Fibroblast of lung (primary cell): ENCODE data around the gene CCL5. TPM values are rescaled to one million over a fixed set of nuclear protein-coding genes. Genes with fewer than 3 reads are reported as not detected.

Experiments
- DNase-seq, 2 donors: peaks; one replicate each; pipeline versions ENCODE4 v3.0.0 to v3.0.0-alpha.2; 2010; ENCODE audit warnings: low read depth in 2 of 2
- H2AFZ ChIP-seq: 2 replicates; pipeline ENCODE4 v1.5.1; 2012; ENCODE audit warnings: low read length, control low read depth, inconsistent platforms
- H3K27ac ChIP-seq: 2 replicates; pipeline ENCODE4 v1.5.1; 2011; ENCODE audit warnings: low read length, control low read depth; ENCODE audit not compliant: insufficient read depth
- H3K27me3 ChIP-seq: 2 replicates; pipeline ENCODE4 v1.5.1; 2011; ENCODE audit warnings: mild to moderate bottlenecking, low read length; ENCODE audit not compliant: control insufficient read depth, insufficient read depth
- H3K36me3 ChIP-seq: 2 replicates; pipeline ENCODE4 v1.5.1; 2011; ENCODE audit warnings: low read length; ENCODE audit not compliant: control insufficient read depth, insufficient read depth
- H3K4me1 ChIP-seq: 2 replicates; pipeline ENCODE4 v1.5.1; 2011; ENCODE audit warnings: low read length; ENCODE audit not compliant: control insufficient read depth, insufficient read depth; ENCODE audit errors: extremely low read depth
- H3K4me2 ChIP-seq: 2 replicates; pipeline ENCODE4 v1.5.1; 2011; ENCODE audit warnings: low read length, control low read depth; ENCODE audit not compliant: insufficient read depth; ENCODE audit errors: extremely low read depth
- H3K4me3 ChIP-seq, 4 experiments: fragments of 200-600 bp in 1 of 4; sonication (generic) in 1 of 4; replicated peaks in 1 of 4; 2 replicates each; pipeline ENCODE4 v1.5.1; 2011 to 2016; ENCODE audit warnings: low read length in 4 of 4, low read depth in 3 of 4, mild to moderate bottlenecking in 3 of 4, control low read depth in 2 of 4, inconsistent platforms in 1 of 4, mixed read lengths in 1 of 4; ENCODE audit not compliant: insufficient read depth in 1 of 4; ENCODE audit errors: control extremely low read depth in 1 of 4
- H3K79me2 ChIP-seq: 2 replicates; pipeline ENCODE4 v1.5.1; 2012; ENCODE audit warnings: mild to moderate bottlenecking, low read length, inconsistent platforms; ENCODE audit not compliant: control insufficient read depth, insufficient read depth
- H3K9ac ChIP-seq: 2 replicates; pipeline ENCODE4 v1.5.1; 2011; ENCODE audit warnings: mild to moderate bottlenecking, low read length, control low read depth; ENCODE audit not compliant: insufficient read depth
- H3K9me3 ChIP-seq: 2 replicates; pipeline ENCODE4 v1.5.1; 2012; ENCODE audit warnings: low read depth, low read length; ENCODE audit not compliant: control insufficient read depth, insufficient read depth
- H4K20me1 ChIP-seq: 2 replicates; pipeline ENCODE4 v1.5.1; 2011; ENCODE audit warnings: low read length; ENCODE audit not compliant: control insufficient read depth, insufficient read depth; ENCODE audit errors: extremely low read depth
- EZH2 ChIP-seq: IDR thresholded peaks from 2 replicates; pipeline ENCODE4 v1.5.1; 2012; ENCODE audit warnings: low read length, control low read depth, mild to moderate bottlenecking; ENCODE audit errors: missing control alignments
- polyA plus RNA-seq, 2 donors: library from polyadenylated mRNA; depleted of rRNA in 1 of 2; stranded (reverse) in 1 of 2; unstranded in 1 of 2; fragments of >200 nt; gene quantifications; 2 replicates each; pipeline ENCODE4 v1.2.1, GENCODE V29; 2011 to 2012; ENCODE audit warnings: missing spikeins in 1 of 2
- total RNA-seq: library from RNA; depleted of rRNA; stranded (reverse); fragments of >200 nt; gene quantifications from 2 replicates; pipeline ENCODE4 v1.2.1, GENCODE V29; 2014
- TF ChIP-seq, protein P1 (sequence below), 2 donors: IDR thresholded peaks in 1 of 2; conservative IDR thresholded peaks in 1 of 2; 1 replicate in 1 of 2; 2 replicates in 1 of 2; pipeline ENCODE4 v1.5.1; 2011 to 2012; ENCODE audit warnings: low read length in 2 of 2, control low read depth in 1 of 2, inconsistent platforms in 1 of 2, low read depth in 1 of 2, mild to moderate bottlenecking in 1 of 2

Gene CCL5
- total and polyA plus RNA-seq, 2 donors (not counting 1 experiment from before 2014, with no cell fraction given): 0.07 TPM; not detected in 1

GRCh38 chr17:35903451-35903850 is 23.3 kb upstream of the CCL5 start:
- no peak overlapping the region for H3K4me3 ChIP-seq
- no peak overlapping the region for H3K27ac ChIP-seq
- H2AFZ ChIP-seq: no peak overlapping the region
- H3K4me2 ChIP-seq: no peak overlapping the region
- H3K9me3 ChIP-seq: no peaks in the 10 kb centered on the region
- no peak for TF ChIP-seq EZH2
- TF ChIP-seq, protein P1, sequence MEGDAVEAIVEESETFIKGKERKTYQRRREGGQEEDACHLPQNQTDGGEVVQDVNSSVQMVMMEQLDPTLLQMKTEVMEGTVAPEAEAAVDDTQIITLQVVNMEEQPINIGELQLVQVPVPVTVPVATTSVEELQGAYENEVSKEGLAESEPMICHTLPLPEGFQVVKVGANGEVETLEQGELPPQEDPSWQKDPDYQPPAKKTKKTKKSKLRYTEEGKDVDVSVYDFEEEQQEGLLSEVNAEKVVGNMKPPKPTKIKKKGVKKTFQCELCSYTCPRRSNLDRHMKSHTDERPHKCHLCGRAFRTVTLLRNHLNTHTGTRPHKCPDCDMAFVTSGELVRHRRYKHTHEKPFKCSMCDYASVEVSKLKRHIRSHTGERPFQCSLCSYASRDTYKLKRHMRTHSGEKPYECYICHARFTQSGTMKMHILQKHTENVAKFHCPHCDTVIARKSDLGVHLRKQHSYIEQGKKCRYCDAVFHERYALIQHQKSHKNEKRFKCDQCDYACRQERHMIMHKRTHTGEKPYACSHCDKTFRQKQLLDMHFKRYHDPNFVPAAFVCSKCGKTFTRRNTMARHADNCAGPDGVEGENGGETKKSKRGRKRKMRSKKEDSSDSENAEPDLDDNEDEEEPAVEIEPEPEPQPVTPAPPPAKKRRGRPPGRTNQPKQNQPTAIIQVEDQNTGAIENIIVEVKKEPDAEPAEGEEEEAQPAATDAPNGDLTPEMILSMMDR (conservative IDR thresholded peaks at IDR 0.05 in 1 of 2, IDR thresholded peaks at IDR 0.05 in 1 of 2; ENCODE audit: low read depth in 1 of 2, low read length in 2 of 2): no peak
- H4K20me1 ChIP-seq: no peaks in the 10 kb centered on the region
- no peak for DNase-seq
- no peak overlapping the region for H3K9ac ChIP-seq
- H3K36me3 ChIP-seq: no peaks in the 10 kb centered on the region
- H3K27me3 ChIP-seq: no peaks in the 10 kb centered on the region
- no peaks in the 10 kb centered on the region for H3K4me1 ChIP-seq
- H3K79me2 ChIP-seq: no peaks in the 10 kb centered on the region

DNA sequence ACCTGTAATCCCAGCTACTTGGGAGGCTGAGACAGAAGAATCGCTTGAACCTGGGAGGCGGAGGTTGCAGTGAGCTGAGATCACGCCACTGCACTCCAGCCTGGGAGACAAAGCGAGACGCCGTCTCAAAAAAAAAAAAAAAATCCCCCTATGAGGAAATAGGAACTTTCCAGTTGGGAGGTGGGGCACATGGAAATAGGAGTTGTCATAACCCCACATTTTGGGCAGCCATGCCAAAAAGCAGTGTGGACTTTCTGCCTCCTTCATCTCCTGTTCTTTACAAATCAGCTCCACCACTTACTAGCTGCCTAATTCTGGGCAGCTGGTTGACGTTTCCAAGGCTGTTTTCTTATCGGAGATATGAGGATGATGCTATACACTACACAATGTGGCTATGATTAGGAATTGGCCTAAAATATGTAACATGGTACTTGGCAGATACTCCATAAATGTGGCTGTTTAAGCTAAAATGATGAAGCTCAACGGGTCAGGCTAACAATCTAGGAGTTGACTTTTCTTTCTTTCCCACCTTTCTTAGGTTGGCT is 21.5 kb upstream of the CCL5 start:
- Histone ChIP-seq H3K9ac (no peak overlapping the region), H3K27ac (no peak overlapping the region), H3K79me2 (no peaks in the 10 kb centered on the region), H3K4me1 (no peaks in the 10 kb centered on the region), H4K20me1 (no peaks in the 10 kb centered on the region), H3K9me3 (no peaks in the 10 kb centered on the region), H3K27me3 (no peaks in the 10 kb centered on the region), H3K36me3 (no peaks in the 10 kb centered on the region), H3K4me3 (no peak overlapping the region), H3K4me2 (no peak overlapping the region), H2AFZ (no peak overlapping the region)
- no peak for DNase-seq
- TF ChIP-seq, protein P1 (conservative IDR thresholded peaks at IDR 0.05 in 1 of 2, IDR thresholded peaks at IDR 0.05 in 1 of 2; ENCODE audit: low read depth in 1 of 2, low read length in 2 of 2): no peak
- TF ChIP-seq EZH2: no peak

DNA sequence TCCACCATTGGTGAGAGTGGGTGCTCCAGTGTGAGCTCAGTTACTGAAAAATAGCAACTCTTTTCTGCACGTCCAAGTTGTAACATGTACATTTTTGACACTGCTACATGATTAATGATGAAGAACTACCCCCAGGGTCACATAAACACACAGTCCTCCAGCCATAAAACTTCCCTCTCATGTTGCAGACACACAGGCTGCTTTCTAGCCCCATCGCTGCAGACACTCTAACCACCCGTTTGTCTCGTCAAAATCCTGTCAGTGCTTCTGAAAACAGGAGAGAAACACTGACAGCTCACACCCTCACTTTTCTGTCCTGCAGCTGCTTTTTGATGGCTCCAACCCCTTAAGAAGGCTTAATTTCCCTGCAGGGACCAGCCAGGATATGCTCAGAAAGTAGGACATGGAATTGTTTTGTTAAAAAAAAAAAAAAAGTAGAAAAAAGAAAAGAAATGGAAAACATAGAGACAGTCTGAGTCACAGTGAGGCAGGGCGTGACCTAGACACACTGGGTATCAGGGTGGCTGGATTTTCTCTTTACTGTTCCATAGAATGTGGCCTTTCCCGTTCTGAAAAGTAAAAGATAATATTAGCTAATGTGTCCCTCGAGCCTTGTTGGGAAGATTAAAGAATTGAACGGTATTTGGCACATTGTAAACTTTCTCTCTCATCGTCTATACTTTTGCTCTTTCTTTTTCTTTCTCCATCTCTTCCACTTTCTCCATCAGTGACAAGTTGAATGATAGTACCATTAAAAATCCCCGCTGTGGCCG is 20.7 kb upstream of the CCL5 start:
- Histone ChIP-seq H3K27me3 (no peaks in the 10 kb centered on the region), H3K27ac (no peak overlapping the region), H3K36me3 (no peaks in the 10 kb centered on the region), H3K9me3 (no peaks in the 10 kb centered on the region), H3K9ac (no peak overlapping the region), H3K79me2 (no peaks in the 10 kb centered on the region), H3K4me1 (no peaks in the 10 kb centered on the region), H2AFZ (no peak overlapping the region), H4K20me1 (no peaks in the 10 kb centered on the region), H3K4me3 (no peak overlapping the region), H3K4me2 (no peak overlapping the region)
- peak in 1 of 2 donors; percentile 22 for DNase-seq
- TF ChIP-seq, protein P1 (conservative IDR thresholded peaks at IDR 0.05 in 1 of 2, IDR thresholded peaks at IDR 0.05 in 1 of 2; ENCODE audit: low read depth in 1 of 2, low read length in 2 of 2): no peak
- no peak for TF ChIP-seq EZH2
